ENCODE measurements around the gene MUS81. TPM values are rescaled to one million over a fixed set of nuclear protein-coding genes. Genes with fewer than 3 reads are reported as not detected.
"Not testable (repeated sequence)": the region's sequence is repeated elsewhere in the genome, so short reads cannot be mapped to it uniquely, and the experiment has no call there.

MUS81 gene
- total RNA-seq, 2 donors from 2014 or later = 51.0 to 64.5 TPM

DNA sequence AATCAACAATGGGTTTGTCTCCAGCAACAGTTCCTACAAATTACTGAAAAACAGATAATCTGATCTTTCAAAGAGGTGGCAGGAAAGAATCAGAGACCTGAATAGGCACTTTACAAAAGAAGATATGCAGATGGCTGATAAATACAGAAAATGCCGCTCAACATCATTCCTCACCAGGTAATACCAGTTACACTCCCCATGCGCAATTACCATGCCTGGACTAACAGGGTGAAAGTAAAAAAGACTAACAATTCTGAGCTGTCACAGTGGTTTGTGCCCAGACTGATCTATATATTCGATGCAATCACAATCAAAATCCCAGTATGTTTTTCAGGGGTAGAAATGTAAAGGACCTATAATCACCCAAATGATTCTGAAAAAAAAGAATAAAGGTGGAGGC, 16.4 kb upstream of the MUS81 start:
- Histone ChIP-seq H3K36me3 (ENCODE audit: control insufficient read depth, insufficient read depth, low read length) (no peaks in the 10 kb centered on the region), H3K27ac (ENCODE audit: low read depth, low read length) (no peak overlapping the region), H3K9ac (ENCODE audit: extremely low read depth, low read length, poor library complexity, severe bottlenecking) (no peak overlapping the region), H3K4me1 (ENCODE audit: control insufficient read depth, insufficient read depth, low read length) (peaks cover 5% of the 10 kb centered on the region), H3K27me3 (ENCODE audit: control insufficient read depth, insufficient read depth, low read length, poor library complexity, severe bottlenecking) (no peaks in the 10 kb centered on the region), H3K9me3 (ENCODE audit: control insufficient read depth, low read length) (no peaks in the 10 kb centered on the region), H3K4me3 (ENCODE audit: low read length) (peak overlapping the region; percentile 51)
- Mint-ChIP-seq H3K9me3 (no peaks in the 10 kb centered on the region), H3K27ac (no peak overlapping the region), H3K36me3 (ENCODE audit: low read depth) (no peaks in the 10 kb centered on the region), H3K4me1 (peaks cover 4% of the 10 kb centered on the region), H3K27me3 (ENCODE audit: insufficient read depth) (peaks cover 12% of the 10 kb centered on the region), H3K4me3 (no peak overlapping the region)
- TF ChIP-seq, protein P1, sequence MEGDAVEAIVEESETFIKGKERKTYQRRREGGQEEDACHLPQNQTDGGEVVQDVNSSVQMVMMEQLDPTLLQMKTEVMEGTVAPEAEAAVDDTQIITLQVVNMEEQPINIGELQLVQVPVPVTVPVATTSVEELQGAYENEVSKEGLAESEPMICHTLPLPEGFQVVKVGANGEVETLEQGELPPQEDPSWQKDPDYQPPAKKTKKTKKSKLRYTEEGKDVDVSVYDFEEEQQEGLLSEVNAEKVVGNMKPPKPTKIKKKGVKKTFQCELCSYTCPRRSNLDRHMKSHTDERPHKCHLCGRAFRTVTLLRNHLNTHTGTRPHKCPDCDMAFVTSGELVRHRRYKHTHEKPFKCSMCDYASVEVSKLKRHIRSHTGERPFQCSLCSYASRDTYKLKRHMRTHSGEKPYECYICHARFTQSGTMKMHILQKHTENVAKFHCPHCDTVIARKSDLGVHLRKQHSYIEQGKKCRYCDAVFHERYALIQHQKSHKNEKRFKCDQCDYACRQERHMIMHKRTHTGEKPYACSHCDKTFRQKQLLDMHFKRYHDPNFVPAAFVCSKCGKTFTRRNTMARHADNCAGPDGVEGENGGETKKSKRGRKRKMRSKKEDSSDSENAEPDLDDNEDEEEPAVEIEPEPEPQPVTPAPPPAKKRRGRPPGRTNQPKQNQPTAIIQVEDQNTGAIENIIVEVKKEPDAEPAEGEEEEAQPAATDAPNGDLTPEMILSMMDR (conservative IDR thresholded peaks at IDR 0.05) = no peak
- DNase-seq = no peak
- WGBS, 2 experiments (ENCODE audit: insufficient coverage in 1 of 2, insufficient read length in 1 of 2) = 82 to 96% methylated on average over 3 of the region's 3 CpGs

DNA sequence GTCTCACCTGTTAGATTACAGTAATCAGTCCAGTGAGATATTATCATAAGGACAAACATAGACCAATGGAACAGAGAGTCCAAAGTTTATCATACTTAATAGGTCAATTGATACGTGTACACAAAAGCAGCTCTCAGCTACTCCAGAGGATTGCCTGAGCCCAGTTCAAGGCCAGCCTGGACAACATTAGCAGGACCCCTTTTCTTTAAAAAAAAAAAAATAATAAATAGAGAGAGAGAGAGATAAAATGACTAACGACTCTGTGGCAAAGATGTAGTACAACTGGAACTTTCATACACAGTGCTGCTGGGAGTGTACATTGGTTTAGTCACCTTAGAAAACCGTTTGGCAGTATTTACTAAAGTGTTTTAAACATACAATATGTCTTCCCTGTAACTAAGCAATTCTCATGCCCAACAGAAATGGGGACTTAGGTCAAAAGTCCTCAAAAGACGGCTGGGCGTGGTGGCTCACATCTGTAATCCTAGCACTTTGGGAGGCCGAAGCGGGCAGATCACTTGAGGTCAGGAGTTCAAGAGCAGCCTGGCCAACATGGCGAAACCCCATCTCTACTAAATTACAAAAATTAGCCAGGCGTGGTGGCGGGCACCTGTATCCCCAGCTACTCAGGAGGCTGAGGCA, 15.9 kb upstream of the MUS81 start:
- Histone ChIP-seq H3K9ac (ENCODE audit: extremely low read depth, low read length, poor library complexity, severe bottlenecking) (no peak overlapping the region), H3K36me3 (ENCODE audit: control insufficient read depth, insufficient read depth, low read length) (no peaks in the 10 kb centered on the region), H3K4me1 (ENCODE audit: control insufficient read depth, insufficient read depth, low read length) (peaks cover 5% of the 10 kb centered on the region), H3K27me3 (ENCODE audit: control insufficient read depth, insufficient read depth, low read length, poor library complexity, severe bottlenecking) (no peaks in the 10 kb centered on the region), H3K9me3 (ENCODE audit: control insufficient read depth, low read length) (no peaks in the 10 kb centered on the region), H3K27ac (ENCODE audit: low read depth, low read length) (no peak overlapping the region), H3K4me3 (ENCODE audit: low read length) (no peak overlapping the region)
- TF ChIP-seq, protein P1 (conservative IDR thresholded peaks at IDR 0.05) = no peak
- Mint-ChIP-seq H3K4me3 (no peak overlapping the region), H3K36me3 (ENCODE audit: low read depth) (no peaks in the 10 kb centered on the region), H3K4me1 (peaks cover 4% of the 10 kb centered on the region), H3K9me3 (no peaks in the 10 kb centered on the region), H3K27ac (no peak overlapping the region), H3K27me3 (ENCODE audit: insufficient read depth) (peaks cover 12% of the 10 kb centered on the region)
- WGBS, 2 experiments (ENCODE audit: insufficient coverage in 1 of 2, insufficient read length in 1 of 2) = 93% methylated on average over 9 to 10 of the region's 10 CpGs
- no peak for DNase-seq

DNA sequence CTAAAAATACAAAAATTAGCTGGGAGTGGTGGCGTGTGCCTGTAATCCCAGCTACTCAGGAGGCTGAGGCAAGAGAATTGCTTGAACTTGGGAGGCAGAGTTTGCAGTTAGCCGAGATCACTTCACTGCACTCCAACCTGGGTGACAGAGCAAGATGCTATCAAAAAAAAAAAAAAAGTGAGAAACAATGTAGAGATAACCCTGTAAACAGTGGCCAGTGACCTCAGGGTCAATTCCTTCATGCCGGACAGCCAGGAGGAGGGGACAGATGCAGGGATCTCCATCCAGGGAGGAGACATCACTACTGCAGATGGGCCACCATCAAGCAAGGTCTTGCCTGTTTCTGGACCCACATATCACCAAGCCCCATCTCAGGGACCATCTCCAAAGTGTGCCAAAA, 12.5 kb upstream of the MUS81 start:
- Mint-ChIP-seq H3K27ac (no peak overlapping the region), H3K4me1 (peaks cover 4% of the 10 kb centered on the region), H3K9me3 (no peaks in the 10 kb centered on the region), H3K27me3 (ENCODE audit: insufficient read depth) (peaks cover 12% of the 10 kb centered on the region), H3K36me3 (ENCODE audit: low read depth) (peaks cover 17% of the 10 kb centered on the region), H3K4me3 (no peak overlapping the region)
- WGBS, 2 experiments (ENCODE audit: insufficient coverage in 1 of 2, insufficient read length in 1 of 2) = 80 to 91% methylated on average over 3 of the region's 3 CpGs
- Histone ChIP-seq H3K4me1 (ENCODE audit: control insufficient read depth, insufficient read depth, low read length) (peaks cover 5% of the 10 kb centered on the region), H3K27me3 (ENCODE audit: control insufficient read depth, insufficient read depth, low read length, poor library complexity, severe bottlenecking) (no peaks in the 10 kb centered on the region), H3K4me3 (ENCODE audit: low read length) (no peak overlapping the region), H3K36me3 (ENCODE audit: control insufficient read depth, insufficient read depth, low read length) (peaks cover 19% of the 10 kb centered on the region), H3K27ac (ENCODE audit: low read depth, low read length) (no peak overlapping the region), H3K9me3 (ENCODE audit: control insufficient read depth, low read length) (peaks cover 7% of the 10 kb centered on the region), H3K9ac (ENCODE audit: extremely low read depth, low read length, poor library complexity, severe bottlenecking) (no peak overlapping the region)
- TF ChIP-seq, protein P1 (conservative IDR thresholded peaks at IDR 0.05) = no peak
- DNase-seq = no peak

DNA sequence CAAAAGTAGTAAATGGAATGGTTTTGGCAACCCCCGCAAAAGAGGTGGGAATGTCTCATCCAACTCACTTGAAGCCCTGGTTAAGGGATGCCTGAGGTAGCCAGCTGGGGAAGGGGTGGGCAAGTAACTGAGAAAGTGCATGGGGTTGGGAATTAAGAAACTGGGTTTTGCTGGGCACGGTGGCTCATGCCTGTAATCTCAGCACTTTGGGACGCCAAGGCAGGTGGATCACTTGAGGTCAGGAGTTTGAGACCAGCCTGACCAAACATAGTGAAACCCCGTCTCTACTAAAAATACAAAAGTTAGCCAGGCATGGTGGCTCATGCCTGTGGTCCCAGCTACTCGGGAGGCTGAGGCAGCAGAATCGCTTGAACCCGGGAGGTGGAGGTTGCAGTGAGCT, 11.5 kb upstream of the MUS81 start:
- 74 to 92% methylated on average over 6 to 7 of the region's 7 CpGs for WGBS, 2 experiments (ENCODE audit: insufficient coverage in 1 of 2, insufficient read length in 1 of 2)
- H3K27me3 ChIP-seq (ENCODE audit: control insufficient read depth, insufficient read depth, low read length, poor library complexity, severe bottlenecking); H3K9me3 ChIP-seq (ENCODE audit: control insufficient read depth, low read length); H3K4me3 ChIP-seq (ENCODE audit: low read length); H3K27ac ChIP-seq (ENCODE audit: low read depth, low read length); H3K4me1 Mint-ChIP-seq; DNase-seq; H3K9ac ChIP-seq (ENCODE audit: extremely low read depth, low read length, poor library complexity, severe bottlenecking); H3K4me1 ChIP-seq (ENCODE audit: control insufficient read depth, insufficient read depth, low read length); H3K27ac Mint-ChIP-seq; H3K9me3 Mint-ChIP-seq; H3K4me3 Mint-ChIP-seq: not testable (repeated sequence)
- Mint-ChIP-seq H3K27me3 (ENCODE audit: insufficient read depth) (peaks cover 12% of the 10 kb centered on the region), H3K36me3 (ENCODE audit: low read depth) (peaks cover 26% of the 10 kb centered on the region)
- H3K36me3 ChIP-seq (ENCODE audit: control insufficient read depth, insufficient read depth, low read length) = peaks cover 28% of the 10 kb centered on the region

All from endodermal cell (in vitro differentiated cells).